Keratinocyte (primary cell): ENCODE measurements around the gene SLC35D2. TPM values are rescaled to one million over a fixed set of nuclear protein-coding genes. Genes with fewer than 3 reads are reported as not detected.

Experiments used
- DNase-seq: peaks from one replicate; pipeline ENCODE4 v3.0.0-alpha.2; 2011; ENCODE audit warnings: low read depth, missing footprints, low spot score
- FAIRE-seq: peaks from 2 replicates; lab custom pipeline; 2011; peaks lifted over from hg19 to GRCh38; lab: Jason Lieb, UNC
- H2AFZ ChIP-seq: 2 replicates; pipeline ENCODE4 v1.6.0; 2012; ENCODE audit warnings: low read length, control low read depth, inconsistent platforms; ENCODE audit not compliant: control insufficient read depth
- H3K27ac ChIP-seq: 2 replicates; pipeline ENCODE4 v1.5.1; 2011; ENCODE audit warnings: low read length; ENCODE audit not compliant: control insufficient read depth, insufficient read depth
- H3K27me3 ChIP-seq: 3 replicates; pipeline ENCODE4 v1.6.0; 2011; ENCODE audit warnings: low read length; ENCODE audit not compliant: control insufficient read depth, insufficient read depth; ENCODE audit errors: extremely low read depth
- H3K36me3 ChIP-seq, 2 experiments: 2 replicates in 1 of 2; 3 replicates in 1 of 2; pipeline ENCODE4 v1.5.1; 2011; ENCODE audit warnings: low read length in 2 of 2, mild to moderate bottlenecking in 1 of 2; ENCODE audit not compliant: control insufficient read depth in 2 of 2, insufficient read depth in 2 of 2; ENCODE audit errors: extremely low read depth in 1 of 2
- H3K4me1 ChIP-seq: 3 replicates; pipeline ENCODE4 v1.5.1; 2011; ENCODE audit warnings: low read length; ENCODE audit not compliant: control insufficient read depth, insufficient read depth; ENCODE audit errors: extremely low read depth
- H3K4me2 ChIP-seq: 3 replicates; pipeline ENCODE4 v1.6.0; 2011; ENCODE audit warnings: low read depth, low read length; ENCODE audit not compliant: control insufficient read depth, insufficient read depth; ENCODE audit errors: extremely low read depth
- H3K4me3 ChIP-seq, 3 experiments: fragments of 200-600 bp in 1 of 3; sonication (generic) in 1 of 3; 2 replicates in 2 of 3; 3 replicates in 1 of 3; pipeline ENCODE4 v1.5.1; 2011 to 2016; ENCODE audit warnings: low read length in 3 of 3, mild to moderate bottlenecking in 3 of 3, control low read depth in 2 of 3, inconsistent platforms in 1 of 3, low read depth in 1 of 3, mixed read lengths in 1 of 3, mixed run types in 1 of 3, moderate library complexity in 1 of 3; ENCODE audit not compliant: control insufficient read depth in 2 of 3, insufficient read depth in 2 of 3; ENCODE audit errors: extremely low read depth in 1 of 3
- H3K79me2 ChIP-seq: 2 replicates; pipeline ENCODE4 v1.6.0; 2012; ENCODE audit warnings: low read length; ENCODE audit not compliant: control insufficient read depth, insufficient read depth
- H3K9ac ChIP-seq: 3 replicates; pipeline ENCODE4 v1.6.0; 2011; ENCODE audit warnings: low read length; ENCODE audit not compliant: control insufficient read depth, insufficient read depth; ENCODE audit errors: extremely low read depth
- H3K9me1 ChIP-seq: 3 replicates; pipeline ENCODE4 v1.6.0; 2011; ENCODE audit warnings: low read length; ENCODE audit not compliant: control insufficient read depth, insufficient read depth; ENCODE audit errors: extremely low read depth
- H3K9me3 ChIP-seq: 2 replicates; pipeline ENCODE4 v1.5.1; 2012; ENCODE audit warnings: low read depth, low read length; ENCODE audit not compliant: control insufficient read depth
- H4K20me1 ChIP-seq: 3 replicates; pipeline ENCODE4 v1.6.0; 2011; ENCODE audit warnings: low read length; ENCODE audit not compliant: control insufficient read depth, insufficient read depth; ENCODE audit errors: extremely low read depth
- CTCF ChIP-seq, 3 experiments: IDR thresholded peaks in 1 of 3; conservative IDR thresholded peaks in 1 of 3; optimal IDR thresholded peaks in 1 of 3; 2 replicates in 2 of 3; 3 replicates in 1 of 3; pipeline versions ENCODE3 to v1.5.1; 2011; ENCODE audit warnings: low read length in 3 of 3, mild to moderate bottlenecking in 3 of 3, moderate library complexity in 2 of 3, control low read depth in 1 of 3, inconsistent platforms in 1 of 3; ENCODE audit not compliant: insufficient read depth in 2 of 3; ENCODE audit errors: extremely low read depth in 1 of 3
- EZH2 ChIP-seq: IDR thresholded peaks from one replicate; pipeline ENCODE4 v1.6.1; 2012; ENCODE audit warnings: inconsistent platforms, mild to moderate bottlenecking, low read length, moderate library complexity
- dilution Hi-C: fragments of 300-500 bp; cut with MboI; formaldehyde crosslinking; loops from one replicate; pipeline ENCODE4 v1.7.0; 2020; ENCODE audit warnings: low sequenced_read_pairs; ENCODE audit not compliant: extremely low pct_ligation_motif_present
- polyA plus RNA-seq, 5 experiments: library from polyadenylated mRNA; depleted of rRNA in 3 of 5; stranded (reverse) in 3 of 5; stranded (forward) in 1 of 5; unstranded in 1 of 5; fragments of >200 nt; gene quantifications; 1 replicate in 1 of 5; 2 replicates in 3 of 5; 3 replicates in 1 of 5; pipeline versions ENCODE4 v1.2.1 to v1.2.3, GENCODE V29; 2011 to 2012; ENCODE audit warnings: missing spikeins in 2 of 5, low read depth in 1 of 5, low replicate concordance in 1 of 5

Gene SLC35D2
- polyA plus RNA-seq, 1 donor (not counting 4 experiments of a cell fraction or from before 2014, with no cell fraction given) = 20.4 TPM

DNA sequence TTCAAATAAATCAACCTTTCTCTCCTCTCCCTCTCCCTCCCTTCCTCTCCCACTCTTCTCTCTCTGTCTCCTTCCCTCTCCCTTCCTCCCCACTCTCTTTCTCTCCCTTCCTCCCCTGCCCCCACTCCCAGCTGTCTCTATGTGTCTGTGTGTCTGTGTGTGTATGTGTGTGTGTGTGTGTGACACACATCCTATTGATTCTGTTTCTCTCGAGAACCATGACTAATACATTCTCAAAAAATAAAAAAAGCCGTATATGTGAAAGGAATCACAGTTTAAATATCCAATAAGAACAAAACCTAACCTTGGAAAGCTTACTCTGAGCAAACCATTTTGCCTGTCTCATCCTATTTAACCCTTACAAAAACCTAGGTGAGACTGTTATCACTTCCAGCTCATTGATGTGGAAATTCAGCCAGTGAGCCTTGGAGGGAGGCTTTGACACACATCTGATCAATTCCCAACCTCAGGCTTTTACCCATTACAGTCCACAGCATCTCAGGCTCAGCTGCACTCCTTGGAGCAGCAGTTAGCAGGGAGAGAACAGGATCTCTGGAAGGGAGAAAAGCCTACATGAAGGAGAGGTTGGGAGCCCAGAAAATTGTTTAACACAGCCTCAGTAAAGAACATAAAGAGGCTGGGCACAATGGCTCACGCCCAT, 89.9 kb downstream of the SLC35D2 start:
- Histone ChIP-seq H3K4me3 (no peak overlapping the region), H2AFZ (no peak overlapping the region), H3K9ac (no peak overlapping the region), H4K20me1 (no peaks in the 10 kb centered on the region), H3K27me3 (peaks cover 24% of the 10 kb centered on the region), H3K9me3 (no peaks in the 10 kb centered on the region), H3K4me2 (no peak overlapping the region), H3K36me3 (no peaks in the 10 kb centered on the region), H3K27ac (no peak overlapping the region), H3K79me2 (no peaks in the 10 kb centered on the region), H3K9me1 (no peaks in the 10 kb centered on the region), H3K4me1 (no peaks in the 10 kb centered on the region)
- DNase-seq (no peak), FAIRE-seq (no peak)
- TF ChIP-seq EZH2 (no peak), CTCF (optimal IDR thresholded peaks at IDR 0.05 in 1 of 3, IDR thresholded peaks at IDR 0.05 in 1 of 3, conservative IDR thresholded peaks at IDR 0.05 in 1 of 3; ENCODE audit: extremely low read depth in 1 of 3, insufficient read depth in 2 of 3, low read length in 3 of 3) (no peak)
- dilution Hi-C loops = no loop called here

DNA sequence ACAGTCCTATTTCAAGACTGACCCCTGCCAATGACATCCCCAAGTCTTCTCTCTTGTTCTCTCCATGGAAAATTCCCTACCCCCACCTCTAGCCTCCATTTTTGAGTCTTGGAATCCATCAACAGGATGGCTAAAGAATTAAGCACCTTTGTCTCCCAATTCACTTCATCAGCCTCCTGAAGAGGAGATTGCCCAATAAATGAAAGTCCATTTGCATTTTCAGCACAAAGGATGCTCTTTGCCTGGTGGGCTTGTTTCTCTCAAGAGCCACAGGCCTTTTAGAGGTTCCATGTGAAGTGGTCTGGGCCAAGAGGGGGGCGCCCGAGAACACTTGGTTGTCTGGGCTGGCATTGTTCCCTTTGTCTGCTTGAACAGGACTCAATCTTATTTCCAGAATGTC, 94.1 kb downstream of the SLC35D2 start:
- dilution Hi-C loops = no loop called here
- Histone ChIP-seq H3K9me3 (no peaks in the 10 kb centered on the region), H4K20me1 (no peaks in the 10 kb centered on the region), H3K79me2 (no peaks in the 10 kb centered on the region), H3K9ac (no peak overlapping the region), H3K4me1 (no peaks in the 10 kb centered on the region), H2AFZ (no peak overlapping the region), H3K27me3 (peaks cover 21% of the 10 kb centered on the region), H3K4me2 (no peak overlapping the region), H3K36me3 (no peaks in the 10 kb centered on the region), H3K4me3 (no peak overlapping the region), H3K9me1 (no peaks in the 10 kb centered on the region), H3K27ac (no peak overlapping the region)
- FAIRE-seq (no peak), DNase-seq (no peak)
- TF ChIP-seq EZH2 (no peak), CTCF (optimal IDR thresholded peaks at IDR 0.05 in 1 of 3, IDR thresholded peaks at IDR 0.05 in 1 of 3, conservative IDR thresholded peaks at IDR 0.05 in 1 of 3; ENCODE audit: extremely low read depth in 1 of 3, insufficient read depth in 2 of 3, low read length in 3 of 3) (no peak)
